Measurements from ENCODE around the gene PLPP2.

The PLPP2 gene

DNA sequence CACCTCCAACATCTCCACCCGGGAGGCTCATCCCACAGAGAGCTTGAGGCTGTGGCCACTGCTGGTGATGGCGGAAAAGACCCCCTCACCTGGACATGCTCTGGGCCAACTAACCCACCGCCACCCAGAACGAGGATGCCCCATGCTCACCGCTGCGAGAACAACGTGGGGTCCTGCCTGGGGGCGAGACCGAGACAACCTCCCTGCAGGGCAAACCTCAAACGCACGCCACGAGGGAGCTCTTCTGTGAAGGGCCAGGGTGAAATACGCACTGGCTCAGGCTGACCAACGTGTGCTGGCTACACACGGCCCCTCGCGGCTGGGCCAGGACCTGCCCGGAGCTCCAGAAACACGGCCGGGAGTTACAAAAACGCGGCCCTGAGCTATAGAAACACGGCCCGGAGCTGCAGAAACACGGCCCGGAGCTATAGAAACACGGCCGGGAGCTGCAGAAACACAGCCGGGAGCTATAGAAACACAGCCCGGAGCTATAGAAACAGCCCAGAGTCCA, 19.0 kb upstream of the PLPP2 start:
- Histone ChIP-seq H3K4me3 (ENCODE audit: low read depth in 1 of 2, low read length in 2 of 2) (no peak overlapping the region), H3K4me1 (ENCODE audit: insufficient read depth, low read length) (no peaks in the 10 kb centered on the region), H3K27me3 (ENCODE audit: insufficient read depth, low read length, poor library complexity) (no peaks in the 10 kb centered on the region), H3K36me3 (ENCODE audit: insufficient read depth, low read length) (peaks cover 91% of the 10 kb centered on the region), H3K9me3 (ENCODE audit: insufficient read depth, low read length, severe bottlenecking) (no peaks in the 10 kb centered on the region), H3K4me2 (ENCODE audit: insufficient read depth, low read length) (no peak overlapping the region), H4K20me1 (ENCODE audit: insufficient read depth, low read length) (peaks cover 36% of the 10 kb centered on the region), H2AFZ (ENCODE audit: low read depth, low read length) (no peak overlapping the region), H3K9ac (ENCODE audit: low read depth, low read length) (no peak overlapping the region), H3K27ac (ENCODE audit: low read length) (no peak overlapping the region), H3K79me2 (ENCODE audit: insufficient read depth, low read length) (peaks cover 6% of the 10 kb centered on the region)
- no peak for DNase-seq
- TF ChIP-seq EZH2 (IDR thresholded peaks at IDR 0.05; ENCODE audit: borderline replicate concordance, low read depth, low read length, severe bottlenecking), result no peak
- TF ChIP-seq, protein P1, sequence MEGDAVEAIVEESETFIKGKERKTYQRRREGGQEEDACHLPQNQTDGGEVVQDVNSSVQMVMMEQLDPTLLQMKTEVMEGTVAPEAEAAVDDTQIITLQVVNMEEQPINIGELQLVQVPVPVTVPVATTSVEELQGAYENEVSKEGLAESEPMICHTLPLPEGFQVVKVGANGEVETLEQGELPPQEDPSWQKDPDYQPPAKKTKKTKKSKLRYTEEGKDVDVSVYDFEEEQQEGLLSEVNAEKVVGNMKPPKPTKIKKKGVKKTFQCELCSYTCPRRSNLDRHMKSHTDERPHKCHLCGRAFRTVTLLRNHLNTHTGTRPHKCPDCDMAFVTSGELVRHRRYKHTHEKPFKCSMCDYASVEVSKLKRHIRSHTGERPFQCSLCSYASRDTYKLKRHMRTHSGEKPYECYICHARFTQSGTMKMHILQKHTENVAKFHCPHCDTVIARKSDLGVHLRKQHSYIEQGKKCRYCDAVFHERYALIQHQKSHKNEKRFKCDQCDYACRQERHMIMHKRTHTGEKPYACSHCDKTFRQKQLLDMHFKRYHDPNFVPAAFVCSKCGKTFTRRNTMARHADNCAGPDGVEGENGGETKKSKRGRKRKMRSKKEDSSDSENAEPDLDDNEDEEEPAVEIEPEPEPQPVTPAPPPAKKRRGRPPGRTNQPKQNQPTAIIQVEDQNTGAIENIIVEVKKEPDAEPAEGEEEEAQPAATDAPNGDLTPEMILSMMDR (IDR thresholded peaks at IDR 0.05; ENCODE audit: borderline replicate concordance, extremely low read depth, low read length, poor library complexity, severe bottlenecking), result no peak
- ATAC-seq (ENCODE audit: insufficient read depth, low read depth), result no peak

DNA sequence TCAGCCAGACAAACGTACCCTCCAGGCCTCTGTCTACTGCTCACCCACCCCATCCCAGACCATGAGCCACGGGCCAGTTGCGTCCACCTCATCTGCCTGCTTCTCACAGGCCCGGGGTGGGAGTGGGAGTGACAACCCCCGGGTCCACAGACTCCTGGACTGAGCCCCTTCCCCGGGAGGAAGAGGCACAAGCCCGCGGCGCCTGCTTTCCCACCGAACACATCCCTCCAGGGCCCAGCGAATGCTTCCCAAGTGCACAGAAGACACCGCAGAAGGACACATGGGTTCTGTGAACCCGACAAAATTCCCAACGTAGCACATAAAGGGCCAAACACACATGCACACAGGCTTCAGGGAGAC, 18.0 kb upstream of the PLPP2 start:
- peaks cover 89% of the 10 kb centered on the region for H3K36me3 ChIP-seq (ENCODE audit: insufficient read depth, low read length)
- no peaks in the 10 kb centered on the region for H3K27me3 ChIP-seq (ENCODE audit: insufficient read depth, low read length, poor library complexity)
- no peak overlapping the region for H3K4me2 ChIP-seq (ENCODE audit: insufficient read depth, low read length)
- H3K27ac ChIP-seq (ENCODE audit: low read length), result no peak overlapping the region
- no peak for TF ChIP-seq EZH2 (IDR thresholded peaks at IDR 0.05; ENCODE audit: borderline replicate concordance, low read depth, low read length, severe bottlenecking)
- TF ChIP-seq, protein P1 (IDR thresholded peaks at IDR 0.05; ENCODE audit: borderline replicate concordance, extremely low read depth, low read length, poor library complexity, severe bottlenecking), result no peak
- DNase-seq (no peak), ATAC-seq (ENCODE audit: insufficient read depth, low read depth) (no peak)
- H2AFZ ChIP-seq (ENCODE audit: low read depth, low read length), result no peak overlapping the region
- peaks cover 6% of the 10 kb centered on the region; the same call in 1 of the 2 replicates for H3K79me2 ChIP-seq (ENCODE audit: insufficient read depth, low read length)
- peaks cover 31% of the 10 kb centered on the region for H4K20me1 ChIP-seq (ENCODE audit: insufficient read depth, low read length)
- H3K9me3 ChIP-seq (ENCODE audit: insufficient read depth, low read length, severe bottlenecking), result no peaks in the 10 kb centered on the region
- no peak overlapping the region for H3K9ac ChIP-seq (ENCODE audit: low read depth, low read length)
- H3K4me3 ChIP-seq (ENCODE audit: low read depth in 1 of 2, low read length in 2 of 2), result no peak overlapping the region
- H3K4me1 ChIP-seq (ENCODE audit: insufficient read depth, low read length), result no peaks in the 10 kb centered on the region

DNA sequence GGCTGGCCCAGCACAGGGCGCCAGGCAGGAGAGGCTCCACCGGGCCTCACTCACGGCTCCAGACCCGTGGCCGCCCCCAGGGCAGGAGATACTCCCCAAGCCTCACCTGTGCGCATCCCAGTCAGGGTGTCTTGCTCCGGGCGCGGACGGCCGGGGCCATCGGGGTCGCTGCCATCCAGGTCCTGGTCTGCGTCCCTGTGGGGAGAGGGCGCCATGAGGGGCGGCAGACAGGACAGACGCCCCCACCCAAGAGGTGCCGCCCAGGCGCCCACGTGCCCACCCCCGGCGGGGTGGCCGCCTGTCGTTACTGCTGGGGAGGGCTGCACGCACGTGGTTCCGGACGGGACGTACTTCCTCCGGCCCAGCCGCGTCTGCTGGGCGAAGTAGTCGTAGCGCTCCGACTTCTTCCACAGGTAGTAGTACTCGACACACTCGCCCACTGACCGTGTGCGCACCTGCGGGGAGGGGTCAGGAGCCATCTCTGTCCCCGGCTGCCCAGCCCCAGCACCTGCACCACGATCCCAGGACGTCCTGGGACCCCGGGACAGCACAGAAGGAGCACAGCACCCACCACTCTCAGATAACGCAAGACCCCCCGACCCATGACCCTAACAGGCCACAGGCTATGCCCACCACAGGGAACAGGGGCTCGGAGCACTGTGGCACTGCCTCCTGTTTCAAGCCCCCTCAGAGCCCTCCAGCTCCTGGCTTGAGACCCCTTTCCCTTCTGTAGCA, 17.4 kb upstream of the PLPP2 start:
- Histone ChIP-seq H2AFZ (ENCODE audit: low read depth, low read length) (no peak overlapping the region), H3K27ac (ENCODE audit: low read length) (no peak overlapping the region), H3K4me3 (ENCODE audit: low read depth in 1 of 2, low read length in 2 of 2) (no peak overlapping the region), H3K79me2 (ENCODE audit: insufficient read depth, low read length) (peaks cover 4% of the 10 kb centered on the region; the same call in 1 of the 2 replicates), H3K4me1 (ENCODE audit: insufficient read depth, low read length) (no peaks in the 10 kb centered on the region), H3K4me2 (ENCODE audit: insufficient read depth, low read length) (no peak overlapping the region), H3K36me3 (ENCODE audit: insufficient read depth, low read length) (peaks cover 84% of the 10 kb centered on the region), H3K9me3 (ENCODE audit: insufficient read depth, low read length, severe bottlenecking) (no peaks in the 10 kb centered on the region), H4K20me1 (ENCODE audit: insufficient read depth, low read length) (peaks cover 26% of the 10 kb centered on the region), H3K9ac (ENCODE audit: low read depth, low read length) (no peak overlapping the region), H3K27me3 (ENCODE audit: insufficient read depth, low read length, poor library complexity) (no peaks in the 10 kb centered on the region)
- ATAC-seq (ENCODE audit: insufficient read depth, low read depth), result no peak
- TF ChIP-seq, protein P1 (IDR thresholded peaks at IDR 0.05; ENCODE audit: borderline replicate concordance, extremely low read depth, low read length, poor library complexity, severe bottlenecking), result no peak
- TF ChIP-seq EZH2 (IDR thresholded peaks at IDR 0.05; ENCODE audit: borderline replicate concordance, low read depth, low read length, severe bottlenecking), result no peak
- DNase-seq, result no peak

Measured in DND-41 (cell line).